Endothelial cell of umbilical vein (primary cell): Measurements from ENCODE around the gene SNX22.

Source experiments
- CTCF ChIP-seq, 2 donors: IDR thresholded peaks; 1 replicate in 1 of 2; 2 replicates in 1 of 2; pipeline ENCODE4 v1.5.1; 2011; ENCODE audit warnings: low read length in 2 of 2, mild to moderate bottlenecking in 2 of 2, moderate library complexity in 2 of 2, control low read depth in 1 of 2, inconsistent platforms in 1 of 2, low read depth in 1 of 2; ENCODE audit not compliant: insufficient read depth in 1 of 2; ENCODE audit errors: extremely low read depth in 1 of 2
- MAX ChIP-seq: IDR thresholded peaks from 2 replicates; pipeline ENCODE4 v1.6.1; 2011; ENCODE audit not compliant: insufficient read depth, insufficient read length
- POLR2A ChIP-seq: IDR thresholded peaks from 2 replicates; pipeline ENCODE4 v1.6.1; 2012; ENCODE audit warnings: low read depth, mild to moderate bottlenecking, control low read depth, low read length
- POLR2AphosphoS5 ChIP-seq: IDR thresholded peaks from 2 replicates; pipeline ENCODE4 v1.6.1; 2012; ENCODE audit warnings: low read depth, mild to moderate bottlenecking, control low read depth, low read length, moderate library complexity; ENCODE audit not compliant: insufficient read depth

GRCh38 chr15:64153480-64154367, 2.2 kb downstream of the SNX22 start:
- TF ChIP-seq CTCF (IDR thresholded peaks at IDR 0.05; ENCODE audit: extremely low read depth in 1 of 2, insufficient read depth in 1 of 2, low read depth in 1 of 2, low read length in 2 of 2) (peak; percentile 97 to 100), POLR2AphosphoS5 (peak; percentile 98), MAX (no peak), POLR2A (peak; percentile 84)
